K562 (cell line): Measurements from ENCODE around the gene CRIP1. TPM values are rescaled to one million over a fixed set of nuclear protein-coding genes. Genes with fewer than 3 reads are reported as not detected.

ENCODE experiments used
- ARHGAP35 ChIP-seq: fragments of 450-650 bp; IDR thresholded peaks from 2 replicates; pipeline ENCODE4 v1.6.1; 2018; ENCODE audit not compliant: partially characterized antibody
- CAMTA2 ChIP-seq: fragments of 250-450 bp; sonication (Bioruptor Pico); conservative IDR thresholded peaks from 2 replicates; pipeline ENCODE4 v1.5.1; 2022
- FOXM1 ChIP-seq, 2 experiments: fragments of 450-650 bp in 1 of 2; sonication (generic) in 1 of 2; formaldehyde crosslinking in 1 of 2; IDR thresholded peaks; 2 replicates each; pipeline versions ENCODE4 v1.6.1 to v1.9.0; 2017 to 2022; ENCODE audit warnings: low read depth in 2 of 2, mild to moderate bottlenecking in 2 of 2, missing genetic modification reagents in 1 of 2, moderate library complexity in 1 of 2
- GTF2B ChIP-seq: IDR thresholded peaks from 2 replicates; pipeline ENCODE4 v1.6.1; 2011; ENCODE audit not compliant: insufficient read length; ENCODE audit errors: extremely low read depth
- HNRNPLL ChIP-seq: fragments of 200-400 bp; formaldehyde crosslinking; IDR thresholded peaks from 2 replicates; pipeline ENCODE4 v1.6.1; 2017; ENCODE audit warnings: low read length, low read depth, mild to moderate bottlenecking; ENCODE audit not compliant: poor library complexity, severe bottlenecking
- ILK ChIP-seq: fragments of 450-650 bp; IDR thresholded peaks from 2 replicates; pipeline ENCODE4 v1.6.1; 2016; ENCODE audit warnings: missing genetic modification characterization, low read depth, mild to moderate bottlenecking, missing compliant biosample characterization, moderate library complexity, borderline replicate concordance
- KLF13 ChIP-seq: fragments of 450-650 bp; IDR thresholded peaks from 2 replicates; pipeline ENCODE4 v1.6.1; 2016; ENCODE audit warnings: missing genetic modification characterization, low read depth, mild to moderate bottlenecking, missing compliant biosample characterization, moderate library complexity, borderline replicate concordance
- LARP7 ChIP-seq: fragments of 450-650 bp; IDR thresholded peaks from 2 replicates; pipeline ENCODE4 v1.6.1; 2016
- NCOA1 ChIP-seq: fragments of 450-650 bp; IDR thresholded peaks from 2 replicates; pipeline ENCODE4 v1.6.1; 2016; ENCODE audit warnings: low read depth
- NONO ChIP-seq, 2 experiments: fragments of 200-400 bp in 1 of 2; fragments of 450-650 bp in 1 of 2; formaldehyde crosslinking in 1 of 2; IDR thresholded peaks; 2 replicates each; pipeline ENCODE4 v1.6.1; 2017; ENCODE audit warnings: low read depth in 2 of 2, mild to moderate bottlenecking in 2 of 2, moderate library complexity in 2 of 2, low read length in 1 of 2
- NR1H2 ChIP-seq: sonication (generic); formaldehyde crosslinking; IDR thresholded peaks from 2 replicates; pipeline ENCODE4 v1.4.0; 2020; ENCODE audit warnings: mild to moderate bottlenecking, missing genetic modification reagents
- POLR2H ChIP-seq: IDR thresholded peaks from 2 replicates; pipeline ENCODE4 v1.6.1; 2016; ENCODE audit warnings: missing genetic modification characterization, low read depth, mild to moderate bottlenecking, control low read depth, missing compliant biosample characterization, moderate library complexity
- SNRNP70 ChIP-seq: fragments of 200-400 bp; formaldehyde crosslinking; optimal IDR thresholded peaks from 2 replicates; pipeline ENCODE3; 2017; ENCODE audit warnings: low read depth, low read length
- TFAM ChIP-seq: fragments of 250-450 bp; sonication (Bioruptor Pico); conservative IDR thresholded peaks from 2 replicates; pipeline ENCODE4 v1.5.0; 2021; ENCODE audit warnings: mild to moderate bottlenecking, moderate library complexity
- THRA ChIP-seq: fragments of 450-650 bp; IDR thresholded peaks from 2 replicates; pipeline ENCODE4 v1.6.1; 2017; ENCODE audit warnings: mild to moderate bottlenecking, moderate library complexity
- ZBTB2 ChIP-seq: fragments of 450-650 bp; IDR thresholded peaks from 2 replicates; pipeline ENCODE4 v1.6.1; 2016; ENCODE audit warnings: antibody characterized with exemption
- ZC3H8 ChIP-seq: fragments of 450-650 bp; IDR thresholded peaks from 2 replicates; pipeline ENCODE4 v1.6.1; 2017
- ZFP91 ChIP-seq: sonication (generic); formaldehyde crosslinking; IDR thresholded peaks from 2 replicates; pipeline ENCODE4 v1.8.0; 2022; ENCODE audit warnings: mild to moderate bottlenecking, missing genetic modification reagents
- ZNF140 ChIP-seq: fragments of 250-450 bp; sonication (Bioruptor Pico); IDR thresholded peaks from 2 replicates; pipeline ENCODE4 v1.8.0; 2021; ENCODE audit warnings: moderate library complexity, mild to moderate bottlenecking, inconsistent platforms
- ZNF311 ChIP-seq: fragments of 250-450 bp; sonication (Bioruptor Pico); IDR thresholded peaks from 2 replicates; pipeline ENCODE4 v1.4.0; 2020; ENCODE audit warnings: mild to moderate bottlenecking, moderate library complexity
- ZNF586 ChIP-seq: fragments of 450-650 bp; formaldehyde crosslinking; conservative IDR thresholded peaks from 2 replicates; pipeline ENCODE4 v1.4.0; 2020; ENCODE audit warnings: mild to moderate bottlenecking, moderate library complexity
- ZSCAN29 ChIP-seq: fragments of 450-650 bp; IDR thresholded peaks from 2 replicates; pipeline ENCODE4 v1.6.1; 2017
- polyA plus RNA-seq, 8 experiments: library from polyadenylated mRNA; depleted of rRNA in 4 of 8; stranded (reverse) in 5 of 8; unstranded in 3 of 8; fragments of >200 nt; fragmentation: Nextera tagmentation in 2 of 8; fragmentation: Illumina TruSeq in 1 of 8; extraction: Ambion mirVana in 2 of 8; extraction: Trizol in 1 of 8; gene quantifications; 2 replicates each; pipeline versions ENCODE4 v1.2.1 to v1.2.3, GENCODE V29; 2011 to 2014; ENCODE audit warnings: inconsistent platforms in 1 of 8, missing spikeins in 1 of 8
- total RNA-seq, 7 experiments: library from RNA; depleted of rRNA in 6 of 7; stranded (reverse); fragments of >200 nt in 6 of 7; fragmentation: Illumina TruSeq in 2 of 7; extraction: Trizol in 2 of 7; gene quantifications; 2 replicates each; pipeline versions ENCODE4 v1.2.1 to v1.2.3, GENCODE V29; 2011 to 2021; ENCODE audit warnings: low replicate concordance in 1 of 7

CRIP1 gene
- total and polyA plus RNA-seq, 9 of the 15 experiments (the other 6 are each of a cell fraction or from before 2014, with no cell fraction given) = 0.11 to 0.58 (median 0.14) TPM; not detected in 6

DNA sequence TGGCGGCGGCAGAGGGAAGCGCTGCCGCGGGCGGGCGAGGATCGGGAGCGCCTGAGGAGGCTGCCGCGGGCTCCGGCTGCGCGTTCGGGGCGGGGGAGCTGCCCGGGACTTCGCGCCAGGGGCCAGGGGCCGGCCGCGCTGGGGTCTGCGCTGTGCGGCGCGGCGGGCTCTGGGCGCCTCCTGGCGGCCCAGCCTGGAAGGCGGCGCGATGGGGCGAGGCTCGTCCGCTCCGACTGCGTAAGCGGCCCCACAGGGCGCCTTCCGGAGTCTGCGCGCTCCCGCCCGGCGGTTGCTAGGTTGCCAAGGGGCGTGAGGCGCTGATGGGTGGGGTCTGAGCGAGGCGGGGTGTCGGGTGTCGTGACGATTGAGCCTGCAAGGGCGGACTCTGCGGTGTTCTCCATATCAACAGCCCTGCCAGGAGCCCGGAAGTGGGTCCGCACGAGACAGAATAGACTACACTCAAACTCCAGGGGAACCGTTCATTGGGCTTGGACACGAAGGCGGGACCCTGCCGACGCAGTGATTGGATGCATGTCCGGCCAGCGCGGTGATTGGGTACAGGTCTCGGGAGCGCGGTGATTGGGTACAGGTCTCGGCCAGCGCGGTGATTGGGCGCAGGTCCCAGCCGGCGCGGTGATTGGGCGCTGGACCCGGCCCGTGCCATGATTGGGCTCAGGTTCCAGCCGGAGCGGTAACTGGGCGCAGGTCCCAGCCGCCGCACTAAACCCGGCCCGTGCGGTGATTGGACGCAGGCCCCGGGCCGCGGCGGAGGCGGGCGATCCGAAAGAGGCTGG is 4.1 kb downstream of the CRIP1 start, which contains the start of gene TEDC1 (continued):
- TF ChIP-seq ZFP91 (CRISPR knock-in tag) (no peak), NCOA1 (peak; percentile 96), KLF13 (peak; percentile 64; the same call in 1 of the 2 replicates), THRA (no peak), NONO (IDR thresholded peaks at IDR 0.05; ENCODE audit: low read depth in 2 of 2, low read length in 1 of 2) (peak; percentile 49 to 91; a peak in 3 of 4 replicates), ZSCAN29 (peak; percentile 93), CAMTA2 (CRISPR knock-in tag) (no peak), ZNF140 (no peak), ZBTB2 (no peak), FOXM1 (IDR thresholded peaks at IDR 0.05; ENCODE audit: low read depth) (peak; percentile 31; the same call in 1 of the 2 replicates), FOXM1 (CRISPR knock-in tag; IDR thresholded peaks at IDR 0.05; ENCODE audit: low read depth) (no peak), ZNF311 (no peak), GTF2B (no peak), LARP7 (no peak), TFAM (CRISPR knock-in tag) (no peak), SNRNP70 (no peak), ILK (tag) (no peak), POLR2H (tag) (no peak), NR1H2 (CRISPR knock-in tag) (no peak), ARHGAP35 (no peak), HNRNPLL (peak; percentile 92), ZNF586 (no peak), ZC3H8 (no peak)
